Neural cell (in vitro differentiated cells): ENCODE results near the gene DGKD. TPM values are rescaled to one million over a fixed set of nuclear protein-coding genes. Genes with fewer than 3 reads are reported as not detected.

Experiments
- H2AFZ ChIP-seq: fragments of 200-600, 300-800 bp; sonication (generic), shearing (Covaris generic); 2 replicates; pipeline ENCODE4 v1.6.0; 2014; ENCODE audit warnings: low read depth, mild to moderate bottlenecking, antibody characterized with exemption, low read length, moderate library complexity
- H3F3A ChIP-seq: fragments of 200-600 bp; shearing (Covaris generic); 2 replicates; pipeline ENCODE4 v1.6.1; 2016; ENCODE audit warnings: mild to moderate bottlenecking, moderate library complexity, mixed read lengths, antibody characterized with exemption, low read length; ENCODE audit not compliant: insufficient read depth, poor library complexity, severe bottlenecking
- H3K27ac ChIP-seq: fragments of 200-600, 300-800 bp; sonication (generic), shearing (Covaris generic); 2 replicates; pipeline ENCODE4 v1.5.1; 2014; ENCODE audit warnings: mild to moderate bottlenecking, low read length, moderate library complexity
- H3K27me3 ChIP-seq: fragments of 300-800, 200-600 bp; sonication (generic), shearing (Covaris generic); 2 replicates; pipeline ENCODE4 v1.6.0; 2014; ENCODE audit warnings: mild to moderate bottlenecking, low read depth, low read length, moderate library complexity; ENCODE audit not compliant: insufficient read depth
- H3K36me3 ChIP-seq: fragments of 300-800, 200-600 bp; sonication (generic), shearing (Covaris generic); 2 replicates; pipeline ENCODE4 v1.5.1; 2014; ENCODE audit warnings: mild to moderate bottlenecking, antibody characterized with exemption, low read length, moderate library complexity; ENCODE audit not compliant: insufficient read depth
- H3K4me2 ChIP-seq: fragments of 300-800, 200-600 bp; sonication (generic), shearing (Covaris generic); 2 replicates; pipeline ENCODE4 v1.6.0; 2014; ENCODE audit warnings: mild to moderate bottlenecking, low read length
- H3K4me3 ChIP-seq: fragments of 300-800, 200-600 bp; sonication (generic), shearing (Covaris generic); 2 replicates; pipeline ENCODE4 v1.5.1; 2014; ENCODE audit warnings: mild to moderate bottlenecking, low read length, moderate library complexity
- H3K79me2 ChIP-seq: fragments of 200-600 bp; shearing (Covaris generic); replicated peaks from 2 replicates; pipeline ENCODE4 v1.6.0; 2014; ENCODE audit warnings: mild to moderate bottlenecking, low read length, moderate library complexity; ENCODE audit not compliant: insufficient read depth
- H3K9ac ChIP-seq: fragments of 300-800, 200-600 bp; sonication (generic), shearing (Covaris generic); 2 replicates; pipeline ENCODE4 v1.6.1; 2016; ENCODE audit warnings: mild to moderate bottlenecking, low read length, mixed read lengths
- H3K9me2 ChIP-seq: fragments of 200-600 bp; shearing (Covaris generic); 2 replicates; pipeline ENCODE4 v1.6.1; 2016; ENCODE audit warnings: mild to moderate bottlenecking, low read length, mixed read lengths; ENCODE audit not compliant: insufficient read depth
- H3K9me3 ChIP-seq: fragments of 200-600, 300-800 bp; sonication (generic), shearing (Covaris generic); 2 replicates; pipeline ENCODE4 v1.6.1; 2016; ENCODE audit warnings: mild to moderate bottlenecking, mixed run types, low read length, moderate library complexity, mixed read lengths
- H4K20me1 ChIP-seq: fragments of 200-600 bp; shearing (Covaris generic); 2 replicates; pipeline ENCODE4 v1.6.1; 2016; ENCODE audit warnings: mild to moderate bottlenecking, mixed run types; ENCODE audit not compliant: insufficient read depth
- CTCF ChIP-seq: fragments of 450-650 bp; IDR thresholded peaks from 2 replicates; pipeline ENCODE4 v1.5.1; 2014; ENCODE audit warnings: antibody characterized with exemption, mild to moderate bottlenecking, moderate library complexity; ENCODE audit not compliant: poor library complexity, severe bottlenecking
- EP300 ChIP-seq: fragments of 450-650 bp; conservative IDR thresholded peaks from 2 replicates; pipeline ENCODE4 v1.6.1; 2014; ENCODE audit warnings: antibody characterized with exemption, mild to moderate bottlenecking, moderate library complexity; ENCODE audit not compliant: poor library complexity, severe bottlenecking
- EZH2 ChIP-seq: fragments of 200-600, 300-800 bp; shearing (Covaris generic), sonication (generic); IDR thresholded peaks from 2 replicates; pipeline ENCODE4 v1.6.1; 2014; ENCODE audit warnings: antibody characterized with exemption, low read length, borderline replicate concordance, mild to moderate bottlenecking; ENCODE audit not compliant: insufficient read depth, poor library complexity, severe bottlenecking
- MXI1 ChIP-seq: fragments of 450-650 bp; conservative IDR thresholded peaks from 2 replicates; pipeline ENCODE4 v1.6.1; 2014; ENCODE audit warnings: antibody characterized with exemption, mild to moderate bottlenecking; ENCODE audit not compliant: poor library complexity, severe bottlenecking
- POLR2AphosphoS5 ChIP-seq: IDR thresholded peaks from 2 replicates; pipeline ENCODE4 v1.6.1; 2012
- RAD21 ChIP-seq: fragments of 450-650 bp; conservative IDR thresholded peaks from 2 replicates; pipeline ENCODE4 v1.6.1; 2014; ENCODE audit warnings: antibody characterized with exemption, mild to moderate bottlenecking, moderate library complexity
- REST ChIP-seq: IDR thresholded peaks from 2 replicates; pipeline ENCODE4 v1.6.1; 2012; ENCODE audit warnings: borderline replicate concordance
- SMC3 ChIP-seq: fragments of 450-650 bp; conservative IDR thresholded peaks from 2 replicates; pipeline ENCODE4 v1.6.1; 2014; ENCODE audit warnings: antibody characterized with exemption, mild to moderate bottlenecking, moderate library complexity; ENCODE audit not compliant: poor library complexity
- TAF1 ChIP-seq: IDR thresholded peaks from 2 replicates; pipeline ENCODE4 v1.6.1; 2012; ENCODE audit warnings: low read depth
- polyA plus RNA-seq: library from polyadenylated mRNA; depleted of rRNA; stranded (reverse); fragments of >200 nt; gene quantifications from 2 replicates; pipeline ENCODE4 v1.2.3, GENCODE V29; 2014

Gene DGKD
- polyA plus RNA-seq, 1 donor from 2014 or later: 36.4 TPM

- Histone ChIP-seq H3K9me2 (no peaks in the 10 kb centered on the region), H3F3A (no peaks in the 10 kb centered on the region), H3K4me3 (no peak overlapping the region), H2AFZ (no peak overlapping the region), H3K4me2 (no peak overlapping the region), H3K79me2 (peaks cover 16% of the 10 kb centered on the region), H3K9ac (no peak overlapping the region), H3K36me3 (no peaks in the 10 kb centered on the region), H3K27me3 (peaks cover 3% of the 10 kb centered on the region), H3K27ac (no peak overlapping the region), H3K9me3 (no peaks in the 10 kb centered on the region), H4K20me1 (no peaks in the 10 kb centered on the region)
- no peak for TF ChIP-seq EP300
- no peak for TF ChIP-seq RAD21
- no peak for TF ChIP-seq CTCF
- no peak for TF ChIP-seq POLR2AphosphoS5
- TF ChIP-seq MXI1: no peak
- TF ChIP-seq SMC3: no peak
Measured at GRCh38 chr2:233358335-233358734, 4.0 kb downstream of the DGKD start.

GRCh38 chr2:233358947-233359346 is 4.7 kb downstream of the DGKD start:
- peaks cover 16% of the 10 kb centered on the region for H3K79me2 ChIP-seq
- TF ChIP-seq EZH2: no peak
- no peak for TF ChIP-seq CTCF
- TF ChIP-seq SMC3: no peak
- no peak for TF ChIP-seq RAD21
- no peak for TF ChIP-seq EP300
- TF ChIP-seq TAF1: no peak
- no peak for TF ChIP-seq REST
- no peak for TF ChIP-seq POLR2AphosphoS5
- no peak for TF ChIP-seq MXI1
- no peak overlapping the region for H2AFZ ChIP-seq
- H4K20me1 ChIP-seq: no peaks in the 10 kb centered on the region
- H3K4me3 ChIP-seq: no peak overlapping the region
- peaks cover 3% of the 10 kb centered on the region for H3K27me3 ChIP-seq
- no peaks in the 10 kb centered on the region for H3F3A ChIP-seq
- no peak overlapping the region for H3K4me2 ChIP-seq
- no peak overlapping the region for H3K27ac ChIP-seq
- no peaks in the 10 kb centered on the region for H3K9me2 ChIP-seq
- no peak overlapping the region for H3K9ac ChIP-seq
- no peaks in the 10 kb centered on the region for H3K36me3 ChIP-seq
- H3K9me3 ChIP-seq: no peaks in the 10 kb centered on the region
